ENCODE measurements around the gene RAX2.

- TF ChIP-seq EZH2 (IDR thresholded peaks at IDR 0.05; ENCODE audit: insufficient read depth, poor library complexity, severe bottlenecking) = no peak
- no peak for TF ChIP-seq EZH2phosphoT487 (IDR thresholded peaks at IDR 0.05; ENCODE audit: insufficient read depth, low read depth)
Measured at GRCh38 chr19:3745363-3746045, 26.5 kb downstream of the RAX2 start.
